NT2/D1 (cell line): ENCODE data around the gene PRKACB.

Experiments used
- DNase-seq: peaks from one replicate; pipeline ENCODE4 v3.0.0-alpha.2; 2011; ENCODE audit warnings: low read depth, low spot score
- H3K27me3 ChIP-seq: 2 replicates; pipeline ENCODE4 v1.6.0; 2011; ENCODE audit warnings: mild to moderate bottlenecking; ENCODE audit not compliant: insufficient read length, insufficient read depth
- H3K36me3 ChIP-seq: 2 replicates; pipeline ENCODE4 v1.6.1; 2011; ENCODE audit warnings: mild to moderate bottlenecking, low read length, mixed read lengths; ENCODE audit not compliant: insufficient read depth, insufficient read length
- H3K4me1 ChIP-seq: 2 replicates; pipeline ENCODE4 v1.5.1; 2011; ENCODE audit not compliant: insufficient read depth, insufficient read length
- H3K4me3 ChIP-seq: 2 replicates; pipeline ENCODE4 v1.5.1; 2011; ENCODE audit warnings: low read depth; ENCODE audit not compliant: insufficient read length
- H3K9ac ChIP-seq: 2 replicates; pipeline ENCODE4 v1.6.0; 2011; ENCODE audit warnings: low read depth; ENCODE audit not compliant: insufficient read length
- H3K9me3 ChIP-seq: 2 replicates; pipeline ENCODE4 v1.5.1; 2011; ENCODE audit warnings: mild to moderate bottlenecking, low read length; ENCODE audit not compliant: insufficient read depth
- SUZ12 ChIP-seq: IDR thresholded peaks from 2 replicates; pipeline ENCODE4 v1.6.1; 2011; ENCODE audit not compliant: insufficient read length, insufficient read depth; ENCODE audit errors: extremely low read depth
- YY1 ChIP-seq: IDR thresholded peaks from 2 replicates; pipeline ENCODE4 v1.6.1; 2011; ENCODE audit not compliant: insufficient read length, insufficient read depth
- ZNF274 ChIP-seq: IDR thresholded peaks from 2 replicates; pipeline ENCODE4 v1.6.1; 2011; ENCODE audit warnings: mild to moderate bottlenecking, low read depth, low read length

PRKACB gene

GRCh38 chr1:84246213-84246612 lies 102.1 kb downstream of the PRKACB start:
- no peak for DNase-seq
- Histone ChIP-seq H3K27me3 (no peaks in the 10 kb centered on the region), H3K4me1 (no peaks in the 10 kb centered on the region), H3K9me3 (peaks cover 13% of the 10 kb centered on the region), H3K4me3 (no peak overlapping the region), H3K9ac (no peak overlapping the region), H3K36me3 (no peaks in the 10 kb centered on the region)
- TF ChIP-seq SUZ12 (no peak), ZNF274 (no peak), YY1 (no peak)

- no peaks in the 10 kb centered on the region for H3K4me1 ChIP-seq
- peaks cover 14% of the 10 kb centered on the region for H3K9me3 ChIP-seq
- no peak for TF ChIP-seq ZNF274
- no peak for TF ChIP-seq SUZ12
- H3K36me3 ChIP-seq = no peaks in the 10 kb centered on the region
- no peak overlapping the region for H3K4me3 ChIP-seq
- no peak overlapping the region for H3K9ac ChIP-seq
- DNase-seq = no peak
- no peaks in the 10 kb centered on the region for H3K27me3 ChIP-seq
Measured at GRCh38 chr1:84247425-84248220, 103.6 kb downstream of the PRKACB start.

- Histone ChIP-seq H3K4me1 (no peaks in the 10 kb centered on the region), H3K9ac (no peak overlapping the region), H3K9me3 (peaks cover 14% of the 10 kb centered on the region), H3K27me3 (no peaks in the 10 kb centered on the region), H3K4me3 (no peak overlapping the region), H3K36me3 (no peaks in the 10 kb centered on the region)
- DNase-seq = no peak
- TF ChIP-seq YY1 = no peak
Measured at GRCh38 chr1:84250668-84251067, 106.6 kb downstream of the PRKACB start.

GRCh38 chr1:84253036-84253435 lies 109.0 kb downstream of the PRKACB start:
- TF ChIP-seq ZNF274 (no peak), SUZ12 (no peak), YY1 (no peak)

GRCh38 chr1:84253891-84254290 lies 109.8 kb downstream of the PRKACB start:
- Histone ChIP-seq H3K4me3 (no peak overlapping the region), H3K27me3 (no peaks in the 10 kb centered on the region), H3K4me1 (no peaks in the 10 kb centered on the region), H3K9me3 (peaks cover 14% of the 10 kb centered on the region), H3K36me3 (no peaks in the 10 kb centered on the region), H3K9ac (no peak overlapping the region)
- DNase-seq = no peak
- TF ChIP-seq YY1 = no peak
- TF ChIP-seq ZNF274 = no peak
- no peak for TF ChIP-seq SUZ12

More at GRCh38 chr1:84253036-84253435, 109.0 kb downstream of the PRKACB start:
- H3K27me3 ChIP-seq = no peaks in the 10 kb centered on the region
- H3K4me1 ChIP-seq = no peaks in the 10 kb centered on the region
- H3K36me3 ChIP-seq = no peaks in the 10 kb centered on the region
- DNase-seq = no peak
- H3K9me3 ChIP-seq = peaks cover 14% of the 10 kb centered on the region
- H3K9ac ChIP-seq = no peak overlapping the region
- H3K4me3 ChIP-seq = no peak overlapping the region

GRCh38 chr1:84254703-84255238 lies 110.7 kb downstream of the PRKACB start:
- peak; percentile 38 for DNase-seq
- Histone ChIP-seq H3K36me3 (no peaks in the 10 kb centered on the region), H3K9ac (no peak overlapping the region), H3K4me3 (no peak overlapping the region), H3K4me1 (no peaks in the 10 kb centered on the region), H3K27me3 (no peaks in the 10 kb centered on the region), H3K9me3 (peaks cover 14% of the 10 kb centered on the region)
- no peak for TF ChIP-seq ZNF274
- TF ChIP-seq YY1 = no peak
- TF ChIP-seq SUZ12 = no peak

- H3K9me3 ChIP-seq = peaks cover 8% of the 10 kb centered on the region
- H3K27me3 ChIP-seq = no peaks in the 10 kb centered on the region
- H3K4me3 ChIP-seq = no peak overlapping the region
- DNase-seq = no peak
- no peaks in the 10 kb centered on the region for H3K36me3 ChIP-seq
- H3K9ac ChIP-seq = no peak overlapping the region
- H3K4me1 ChIP-seq = no peaks in the 10 kb centered on the region
- TF ChIP-seq SUZ12 = no peak
- no peak for TF ChIP-seq ZNF274
- TF ChIP-seq YY1 = no peak
Measured at GRCh38 chr1:84255582-84255981, 111.5 kb downstream of the PRKACB start.
